GM12873 (cell line): Measurements from ENCODE around the gene PRKG1.

Source experiments
- TF ChIP-seq, protein P1 (sequence below): IDR thresholded peaks from 2 replicates; pipeline ENCODE4 v1.5.1; 2012; ENCODE audit warnings: low read depth, mild to moderate bottlenecking, moderate library complexity, low read length, control low read depth; ENCODE audit not compliant: insufficient read depth; ENCODE audit errors: missing control alignments

Gene PRKG1

DNA sequence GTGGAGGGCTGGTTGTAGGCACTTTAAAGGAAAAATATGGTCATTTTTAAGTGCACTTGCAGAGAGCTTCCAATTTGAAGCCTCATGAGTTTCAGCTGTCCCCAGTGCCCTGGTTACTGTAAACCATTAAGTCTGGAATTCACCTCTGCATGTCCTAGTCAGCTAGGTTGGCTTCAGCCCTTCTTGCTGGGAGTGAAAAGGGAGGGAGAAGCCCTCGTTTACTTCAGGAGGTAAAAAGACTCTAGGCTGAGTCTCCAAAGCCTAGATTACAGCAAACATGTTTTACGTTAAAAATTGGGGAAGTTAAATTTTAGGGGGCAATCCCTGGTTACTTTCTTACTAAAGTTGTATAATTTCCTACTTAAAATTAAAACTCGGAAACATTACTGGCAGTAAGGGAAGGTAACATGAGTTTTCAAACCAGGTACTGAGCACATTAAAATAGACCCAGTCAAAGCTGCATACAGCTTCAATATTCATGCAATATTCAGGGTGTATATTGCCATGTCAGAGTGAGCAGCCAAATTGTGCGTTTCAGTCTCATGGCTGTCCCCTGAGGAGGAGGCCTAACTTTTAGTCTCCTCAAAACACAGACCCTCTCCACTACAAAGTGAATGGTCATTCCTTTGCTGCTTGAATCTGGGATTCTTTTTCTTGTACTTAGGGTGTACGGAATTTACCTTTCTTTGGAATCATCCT lies 156.7 kb downstream of the PRKG1 start:
- TF ChIP-seq, protein P1, sequence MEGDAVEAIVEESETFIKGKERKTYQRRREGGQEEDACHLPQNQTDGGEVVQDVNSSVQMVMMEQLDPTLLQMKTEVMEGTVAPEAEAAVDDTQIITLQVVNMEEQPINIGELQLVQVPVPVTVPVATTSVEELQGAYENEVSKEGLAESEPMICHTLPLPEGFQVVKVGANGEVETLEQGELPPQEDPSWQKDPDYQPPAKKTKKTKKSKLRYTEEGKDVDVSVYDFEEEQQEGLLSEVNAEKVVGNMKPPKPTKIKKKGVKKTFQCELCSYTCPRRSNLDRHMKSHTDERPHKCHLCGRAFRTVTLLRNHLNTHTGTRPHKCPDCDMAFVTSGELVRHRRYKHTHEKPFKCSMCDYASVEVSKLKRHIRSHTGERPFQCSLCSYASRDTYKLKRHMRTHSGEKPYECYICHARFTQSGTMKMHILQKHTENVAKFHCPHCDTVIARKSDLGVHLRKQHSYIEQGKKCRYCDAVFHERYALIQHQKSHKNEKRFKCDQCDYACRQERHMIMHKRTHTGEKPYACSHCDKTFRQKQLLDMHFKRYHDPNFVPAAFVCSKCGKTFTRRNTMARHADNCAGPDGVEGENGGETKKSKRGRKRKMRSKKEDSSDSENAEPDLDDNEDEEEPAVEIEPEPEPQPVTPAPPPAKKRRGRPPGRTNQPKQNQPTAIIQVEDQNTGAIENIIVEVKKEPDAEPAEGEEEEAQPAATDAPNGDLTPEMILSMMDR = no peak

DNA sequence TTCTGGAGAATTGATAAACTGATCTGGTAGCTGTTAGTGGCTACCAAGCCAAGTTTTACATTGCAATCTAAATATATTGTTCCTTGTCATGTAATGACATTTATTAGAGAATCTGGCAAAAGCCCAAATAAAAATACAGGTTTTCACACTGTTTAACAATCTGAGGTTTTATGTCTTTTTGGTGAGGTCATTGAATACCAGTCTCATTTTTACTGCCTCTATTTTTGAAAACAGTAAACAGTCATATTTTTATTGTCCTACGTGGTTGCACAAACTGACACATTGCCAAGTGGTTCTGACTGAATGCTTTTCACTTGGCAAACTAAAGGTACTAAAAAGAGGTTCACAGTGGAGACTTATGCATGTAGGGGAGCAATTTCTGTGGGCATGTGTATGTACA lies 157.5 kb downstream of the PRKG1 start:
- TF ChIP-seq, protein P1 = no peak

- TF ChIP-seq, protein P1 = no peak
Observed at GRCh38 chr10:51233337-51234100, 159.2 kb downstream of the PRKG1 start.

DNA sequence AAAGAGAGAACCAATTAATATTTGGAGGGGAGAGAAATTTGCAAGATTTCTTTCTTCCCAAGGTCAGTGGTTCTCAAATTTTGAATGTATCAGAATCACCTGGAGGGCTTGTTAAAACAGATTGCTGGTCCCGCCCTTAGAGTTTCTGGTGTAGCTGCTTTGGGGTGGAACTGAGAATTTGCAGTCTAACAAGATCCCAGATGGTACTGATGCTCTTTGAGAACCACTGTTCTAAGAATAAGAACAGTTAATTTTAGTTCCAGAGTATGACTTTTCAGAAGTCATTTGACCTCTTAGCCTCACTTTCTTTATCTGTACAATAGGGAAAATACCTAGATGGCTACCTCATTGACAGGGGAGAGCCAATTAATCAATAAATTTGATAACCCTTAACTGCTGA lies 161.6 kb downstream of the PRKG1 start:
- TF ChIP-seq, protein P1 = no peak

GRCh38 chr10:51239006-51239405 lies 164.7 kb downstream of the PRKG1 start:
- TF ChIP-seq, protein P1 = no peak

- TF ChIP-seq, protein P1 = no peak
Observed at GRCh38 chr10:51241461-51241860, 167.2 kb downstream of the PRKG1 start.

DNA sequence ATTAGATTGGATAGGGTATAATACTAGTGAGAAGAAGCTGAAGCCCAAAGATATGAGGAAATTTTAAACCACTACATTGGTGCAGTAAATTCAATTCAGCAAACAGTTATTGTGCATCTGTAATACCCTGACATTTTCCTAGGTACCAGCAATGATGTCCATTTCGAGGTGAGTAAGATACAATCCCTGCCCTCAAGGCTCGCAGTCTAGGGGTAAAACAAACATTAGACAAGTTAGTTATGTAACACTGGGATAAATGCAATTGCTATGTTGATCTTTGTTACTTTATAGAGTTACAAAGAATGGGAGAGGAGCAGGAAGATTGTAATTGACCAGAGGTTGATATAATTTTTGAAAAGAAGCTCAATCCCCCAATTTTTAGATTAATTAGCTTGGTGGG lies 168.1 kb downstream of the PRKG1 start:
- TF ChIP-seq, protein P1 = no peak
